CD4-positive, alpha-beta T cell (primary cell): ENCODE data around the gene STX8. TPM values are rescaled to one million over a fixed set of nuclear protein-coding genes. Genes with fewer than 3 reads are reported as not detected.

Experiments
- ATAC-seq: fragments of 200-7000 bp; cut with Tn5 transposase; one replicate; pipeline ENCODE4 v1.10.0; 2022; ENCODE audit warnings: mild to moderate bottlenecking; ENCODE audit not compliant: poor library complexity
- CTCF ChIA-PET: fragments of 350-600 bp; sonication (Branson Sonifier 250); formaldehyde crosslinking; loops from one replicate; lab custom pipeline; 2021; ENCODE audit warnings: antibody characterized with exemption, inconsistent platforms; lab: Charles Lee
- POLR2A ChIA-PET: fragments of 350-600 bp; sonication (Branson Sonifier 250); formaldehyde crosslinking; loops from one replicate; lab custom pipeline; 2021; ENCODE audit warnings: antibody characterized with exemption, inconsistent platforms; lab: Charles Lee
- DNase-seq, 14 experiments: peaks; one replicate each; pipeline ENCODE4 v3.0.0-alpha.2; 2013 to 2020; ENCODE audit warnings: mixed read lengths in 2 of 14
- H3K27ac ChIP-seq, 2 donors: one replicate each; pipeline versions ENCODE4 v1.5.1 to v1.7.0; 2013; ENCODE audit warnings: low read length in 2 of 2, low read depth in 1 of 2, mild to moderate bottlenecking in 1 of 2
- H3K27me3 ChIP-seq, 2 experiments: 1 replicate in 1 of 2; 2 replicates in 1 of 2; pipeline versions ENCODE4 v1.6.1 to v1.7.0; 2013; ENCODE audit warnings: low read length in 2 of 2, control low read depth in 1 of 2, mild to moderate bottlenecking in 1 of 2, moderate library complexity in 1 of 2; ENCODE audit not compliant: insufficient read depth in 2 of 2, control insufficient read depth in 1 of 2
- H3K36me3 ChIP-seq: one replicate; pipeline ENCODE4 v1.6.1; 2013; ENCODE audit warnings: low read length, control low read depth; ENCODE audit not compliant: insufficient read depth
- H3K4me1 ChIP-seq: one replicate; pipeline ENCODE4 v1.6.1; 2013; ENCODE audit warnings: low read length, control low read depth; ENCODE audit not compliant: insufficient read depth
- H3K4me3 ChIP-seq: one replicate; pipeline ENCODE4 v1.5.1; 2013; ENCODE audit warnings: mild to moderate bottlenecking, low read length, moderate library complexity
- H3K9me3 ChIP-seq, 2 experiments: 1 replicate in 1 of 2; 2 replicates in 1 of 2; pipeline versions ENCODE4 v1.6.1 to v1.7.0; 2013; ENCODE audit warnings: low read length in 2 of 2, mild to moderate bottlenecking in 2 of 2, control low read depth in 1 of 2, moderate library complexity in 1 of 2; ENCODE audit not compliant: control insufficient read depth in 1 of 2, insufficient read depth in 1 of 2
- H3K27ac Mint-ChIP-seq: one replicate; pipeline ENCODE4 v1.8.0; 2020; ENCODE audit warnings: mixed read lengths
- H3K27me3 Mint-ChIP-seq: one replicate; pipeline ENCODE4 v1.8.0; 2021; ENCODE audit warnings: mixed read lengths
- H3K36me3 Mint-ChIP-seq: one replicate; pipeline ENCODE4 v1.8.0; 2021; ENCODE audit warnings: low read depth, mixed read lengths
- H3K4me1 Mint-ChIP-seq: one replicate; pipeline ENCODE4 v1.8.0; 2021; ENCODE audit warnings: low read depth, mixed read lengths
- H3K4me3 Mint-ChIP-seq: one replicate; pipeline ENCODE4 v1.8.0; 2020; ENCODE audit warnings: mild to moderate bottlenecking, mixed read lengths
- H3K9me3 Mint-ChIP-seq: one replicate; pipeline ENCODE4 v1.8.0; 2020; ENCODE audit warnings: mixed read lengths
- CTCF ChIP-seq: fragments of 200-600 bp; IDR thresholded peaks from one replicate; pipeline ENCODE4 v1.8.0; 2022; ENCODE audit warnings: antibody characterized with exemption, mild to moderate bottlenecking
- intact Hi-C, 2 experiments: fragments of 100-400 bp; cut with DNase I in 1 of 2; cut with micrococcal nuclease in 1 of 2; formaldehyde crosslinking; loops; one replicate each; pipeline versions ENCODE4 v1.15.1 to v1.9.0; 2023 to 2025; cut with DNase I, micrococcal nuclease
- total RNA-seq, 174 experiments: library from RNA in 2 of 174; stranded (reverse) in 2 of 174; gene quantifications; one replicate each; pipeline ENCODE4 v1.2.3 and lab custom pipeline; 2021 to 2026

The STX8 gene
- total RNA-seq, 2 experiments from 2014 or later = 52.2 to 63.2 TPM

- Histone ChIP-seq H3K27me3 (peaks cover 0 to under 1% of the 10 kb centered on the region in 2 experiments), H3K4me3 (no peak overlapping the region), H3K9me3 (peaks cover 0 to 6% of the 10 kb centered on the region in 2 experiments), H3K4me1 (peaks cover 22% of the 10 kb centered on the region), H3K36me3 (no peaks in the 10 kb centered on the region), H3K27ac (no peak overlapping the region)
- H3K36me3 Mint-ChIP-seq = no peaks in the 10 kb centered on the region
- ChIA-PET CTCF (no interaction called here), POLR2A (interaction anchor here (2.7 kb wide), 1 partner anchor 14 kb away, joined by 11 read pairs; no protein-coding TSS in a partner anchor)
- peak overlapping the region; percentile 86 for H3K4me3 Mint-ChIP-seq
- ATAC-seq = no peak
- no peaks in the 10 kb centered on the region for H3K27me3 Mint-ChIP-seq
- H3K27ac Mint-ChIP-seq = no peak overlapping the region
- peaks cover 15% of the 10 kb centered on the region for H3K4me1 Mint-ChIP-seq
- H3K9me3 Mint-ChIP-seq = no peaks in the 10 kb centered on the region
- no peak for TF ChIP-seq CTCF
- intact Hi-C loops = no loop called here
- DNase-seq = no peak
These were observed 337.0 kb downstream of the STX8 start for GRCh38 chr17:9238340-9239245.

- ATAC-seq (no peak), DNase-seq (no peak)
- H3K4me3 Mint-ChIP-seq = no peak overlapping the region
- no peak overlapping the region for H3K27ac Mint-ChIP-seq
- Histone ChIP-seq H3K9me3 (peaks cover 0 to 8% of the 10 kb centered on the region in 2 experiments), H3K36me3 (no peaks in the 10 kb centered on the region), H3K27me3 (peaks cover 0 to 5% of the 10 kb centered on the region in 2 experiments), H3K4me3 (no peak overlapping the region), H3K27ac (no peak overlapping the region), H3K4me1 (peaks cover 22% of the 10 kb centered on the region)
- H3K36me3 Mint-ChIP-seq = no peaks in the 10 kb centered on the region
- peaks cover 15% of the 10 kb centered on the region for H3K4me1 Mint-ChIP-seq
- intact Hi-C loops = no loop called here
- ChIA-PET POLR2A (no interaction called here), CTCF (no interaction called here)
- no peaks in the 10 kb centered on the region for H3K9me3 Mint-ChIP-seq
- no peaks in the 10 kb centered on the region for H3K27me3 Mint-ChIP-seq
- no peak for TF ChIP-seq CTCF
These were observed 337.8 kb downstream of the STX8 start for GRCh38 chr17:9237661-9238301.

- peaks cover 22% of the 10 kb centered on the region for H3K4me1 ChIP-seq
- no peak overlapping the region for H3K4me3 ChIP-seq
- no peaks in the 10 kb centered on the region for H3K27me3 Mint-ChIP-seq
- H3K36me3 Mint-ChIP-seq = no peaks in the 10 kb centered on the region
- H3K9me3 Mint-ChIP-seq = no peaks in the 10 kb centered on the region
- ChIA-PET CTCF (no interaction called here), POLR2A (no interaction called here)
- H3K4me1 Mint-ChIP-seq = peaks cover 15% of the 10 kb centered on the region
- ATAC-seq (no peak), DNase-seq (no peak)
- no peak for TF ChIP-seq CTCF
- H3K27ac ChIP-seq = no peak overlapping the region
- H3K27me3 ChIP-seq = peaks cover 0 to 5% of the 10 kb centered on the region in 2 experiments
- intact Hi-C loops = no loop called here
- no peaks in the 10 kb centered on the region for H3K36me3 ChIP-seq
- no peak overlapping the region for H3K27ac Mint-ChIP-seq
- H3K4me3 Mint-ChIP-seq = no peak overlapping the region
- peaks cover 0 to 8% of the 10 kb centered on the region in 2 experiments for H3K9me3 ChIP-seq
These were observed 338.6 kb downstream of the STX8 start for GRCh38 chr17:9237053-9237410.
